NCI-H1694 (cell line): ENCODE measurements around the gene EXOSC5.
"Not testable (repeated sequence)": the region's sequence is repeated elsewhere in the genome, so short reads cannot be mapped to it uniquely, and the experiment has no call there.

Source experiments
- DNase-seq: peaks from one replicate; lab custom pipeline; 2025; lab: John Stamatoyannopoulos, UW

Gene EXOSC5

GRCh38 chr19:41397086-41398049 lies at the start of gene EXOSC5, which contains the start of gene BCKDHA:
Gene EXOSC5, minus strand, starts transcription at chr19:41397359. Its CDS starts 31 bp downstream, at chr19:41397328.
Gene BCKDHA, plus strand, starts transcription at chr19:41397818. Its CDS starts 10 bp downstream, at chr19:41397828.
- DNase-seq, result peak; percentile 100

GRCh38 chr19:41445575-41445974 lies 48.4 kb upstream of the EXOSC5 start:
- DNase-seq, result no peak

- no peak for DNase-seq
Measured at GRCh38 chr19:41443813-41444455, 46.8 kb upstream of the EXOSC5 start.

GRCh38 chr19:41442473-41443355 lies 45.6 kb upstream of the EXOSC5 start, which contains the start of gene ERICH4:
Gene ERICH4, plus strand, starts transcription at chr19:41443156. Its CDS starts 14 bp downstream, at chr19:41443170.
- DNase-seq, result no peak

DNA sequence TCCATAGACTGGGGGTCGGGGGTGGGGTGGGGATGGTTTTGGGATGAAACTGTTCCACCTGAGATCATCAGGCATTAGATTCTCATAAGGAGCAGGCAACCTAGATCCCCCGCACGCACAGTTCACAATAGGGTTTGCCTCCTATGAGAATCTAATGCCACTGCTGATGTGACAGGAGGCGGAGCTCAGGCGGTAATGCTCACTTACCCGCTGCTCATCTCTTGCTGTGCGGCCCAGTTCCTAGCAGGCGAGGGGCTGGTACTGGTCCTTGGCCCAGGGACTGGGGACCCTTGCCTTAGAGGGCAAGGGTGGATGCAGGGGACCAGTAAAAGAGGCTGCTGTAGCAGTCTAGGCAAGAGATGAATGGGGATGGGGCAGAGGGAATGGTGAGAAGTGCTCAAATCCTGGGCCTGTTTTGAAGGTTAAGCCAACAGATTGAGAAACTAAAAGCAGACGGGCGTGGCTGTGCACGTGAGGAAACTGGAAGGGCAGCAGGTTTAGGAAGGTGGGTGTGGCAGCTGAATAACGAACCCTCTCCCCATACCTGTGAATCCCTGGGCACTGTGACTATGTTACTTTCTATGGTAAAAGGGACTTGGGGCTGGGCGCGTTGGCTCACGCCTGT lies 44.3 kb upstream of the EXOSC5 start:
- DNase-seq, result no peak

- DNase-seq, result peak; percentile 99
Measured at GRCh38 chr19:41439441-41440222, 42.5 kb upstream of the EXOSC5 start, which contains the start of gene DMAC2. Gene DMAC2, minus strand, starts transcription at chr19:41439912. Its CDS starts 13 bp downstream, at chr19:41439899.

GRCh38 chr19:41437944-41438574 lies 40.9 kb upstream of the EXOSC5 start:
- DNase-seq, result no peak

GRCh38 chr19:41436674-41436951 lies 39.5 kb upstream of the EXOSC5 start:
- DNase-seq, result no peak

DNA sequence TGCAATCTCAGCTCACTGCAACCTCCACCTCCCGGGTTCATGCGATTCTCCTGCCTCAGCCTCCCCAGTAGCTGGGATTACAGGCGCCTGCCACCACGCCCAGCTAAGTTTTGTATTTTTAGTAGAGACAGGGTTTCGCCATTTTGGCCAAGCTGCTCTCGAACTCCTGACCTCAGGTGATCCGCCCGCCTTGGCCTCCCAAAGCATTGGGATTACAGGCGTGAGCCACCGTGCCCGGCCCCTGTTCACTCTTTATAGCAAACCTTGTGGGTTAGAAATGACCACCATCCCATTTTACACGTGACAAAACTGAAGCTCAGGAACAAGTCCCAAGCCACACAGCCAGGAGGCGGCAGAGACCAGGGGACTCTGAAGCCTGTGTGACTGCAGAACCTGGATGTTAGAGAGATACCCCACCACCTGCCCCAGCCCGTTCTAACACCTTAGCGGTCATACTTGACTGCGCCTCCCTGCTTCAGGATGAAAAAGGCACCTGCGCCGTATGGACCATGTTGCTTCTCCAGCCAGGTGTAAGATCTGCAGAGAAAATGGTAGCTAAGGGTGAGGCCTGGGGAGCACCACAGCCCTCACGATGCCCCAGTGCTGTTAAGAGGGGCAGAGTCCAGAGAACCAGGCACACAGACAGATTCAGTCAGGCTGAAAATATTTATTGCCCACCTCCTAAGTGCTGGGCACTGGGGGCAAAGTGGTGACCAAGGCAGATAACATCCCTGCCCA lies 38.9 kb upstream of the EXOSC5 start:
- no peak for DNase-seq

DNA sequence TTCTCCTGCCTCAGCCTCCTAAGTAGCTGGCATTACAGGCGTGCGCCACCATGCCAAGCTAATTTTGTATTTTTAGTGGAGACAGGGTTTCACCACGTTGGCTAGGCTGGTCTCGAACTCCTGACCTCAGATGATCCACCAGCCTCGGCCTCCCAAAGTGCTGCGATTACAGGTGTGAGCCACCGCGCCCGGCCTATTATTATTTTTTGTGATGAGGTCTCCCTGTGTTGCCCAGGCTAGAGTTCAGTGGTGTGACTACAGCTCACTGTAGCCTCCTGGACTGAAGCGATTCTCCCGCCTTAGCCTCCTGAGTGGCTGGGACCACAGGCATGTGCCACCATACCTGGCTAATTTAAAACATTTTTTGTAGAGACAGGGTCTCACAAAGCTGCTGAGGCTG lies 38.2 kb upstream of the EXOSC5 start:
- not testable (repeated sequence) for DNase-seq

- no peak for DNase-seq
Measured at GRCh38 chr19:41434450-41434849, 37.3 kb upstream of the EXOSC5 start.

GRCh38 chr19:41433171-41433570 lies 36.0 kb upstream of the EXOSC5 start:
- DNase-seq, result no peak

- no peak for DNase-seq
Measured at GRCh38 chr19:41431426-41432386, 34.5 kb upstream of the EXOSC5 start.

DNA sequence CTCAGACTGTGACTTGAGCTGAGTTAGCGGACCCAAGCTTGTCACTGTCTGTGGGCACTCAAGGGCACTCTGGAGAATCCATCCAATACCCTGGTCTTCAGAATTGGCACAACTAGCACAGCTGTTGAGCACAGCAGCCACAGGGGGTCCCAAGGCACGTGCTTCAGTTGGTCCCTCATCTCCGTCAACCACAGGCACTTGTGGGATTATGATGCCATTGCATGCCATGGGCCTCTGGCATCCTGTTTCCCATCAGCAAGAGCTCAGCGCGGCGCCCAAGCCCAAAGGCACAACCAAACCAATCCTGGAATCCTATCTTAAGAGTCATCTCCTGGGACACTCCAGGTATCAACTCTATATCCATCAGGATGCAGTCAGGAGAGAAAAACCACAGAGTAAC lies 33.8 kb upstream of the EXOSC5 start:
- no peak for DNase-seq

GRCh38 chr19:41428481-41428859 lies 31.3 kb upstream of the EXOSC5 start:
- DNase-seq, result no peak

DNA sequence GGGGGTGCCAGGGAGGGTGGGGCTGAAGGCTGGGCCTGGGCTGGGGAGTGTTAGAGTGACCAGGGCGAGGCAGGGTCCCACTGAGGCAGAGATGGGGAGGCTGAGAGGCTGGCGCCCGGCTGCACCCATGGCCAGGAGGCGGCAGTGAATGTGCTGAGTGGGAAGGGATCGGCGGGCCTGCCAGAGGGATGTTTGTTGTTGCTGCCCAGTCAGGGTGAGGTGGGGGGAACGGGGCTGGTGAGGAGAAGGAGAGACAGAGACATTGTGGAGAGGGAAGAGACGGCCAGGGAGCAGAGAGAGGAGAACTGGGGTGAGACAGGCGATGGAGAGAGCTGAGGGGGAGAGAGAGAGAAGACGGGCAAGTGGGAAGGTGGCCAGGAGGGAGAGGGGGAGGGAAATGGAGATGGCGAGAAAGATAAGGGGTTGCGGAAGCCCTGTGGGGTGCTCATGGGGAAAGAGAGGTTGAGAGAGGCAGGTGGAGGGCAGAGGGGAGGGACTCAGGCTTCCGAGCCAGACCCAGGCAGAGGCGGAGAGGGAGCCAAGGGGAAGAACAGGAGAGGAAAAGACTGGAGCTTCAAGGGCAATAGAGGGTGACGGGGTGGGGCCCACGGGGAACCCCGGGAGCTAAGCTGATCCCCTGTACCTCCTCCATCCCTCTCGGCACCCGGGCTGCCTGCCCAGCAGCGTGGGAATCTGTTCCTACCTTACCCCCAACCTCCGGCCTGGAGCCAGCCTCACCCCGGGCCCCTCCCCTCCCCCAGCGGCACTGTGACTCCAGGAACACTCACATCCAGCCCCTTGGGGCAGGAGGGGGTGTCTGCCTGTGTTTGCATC lies 30.7 kb upstream of the EXOSC5 start:
- DNase-seq, result peak; percentile 39

DNA sequence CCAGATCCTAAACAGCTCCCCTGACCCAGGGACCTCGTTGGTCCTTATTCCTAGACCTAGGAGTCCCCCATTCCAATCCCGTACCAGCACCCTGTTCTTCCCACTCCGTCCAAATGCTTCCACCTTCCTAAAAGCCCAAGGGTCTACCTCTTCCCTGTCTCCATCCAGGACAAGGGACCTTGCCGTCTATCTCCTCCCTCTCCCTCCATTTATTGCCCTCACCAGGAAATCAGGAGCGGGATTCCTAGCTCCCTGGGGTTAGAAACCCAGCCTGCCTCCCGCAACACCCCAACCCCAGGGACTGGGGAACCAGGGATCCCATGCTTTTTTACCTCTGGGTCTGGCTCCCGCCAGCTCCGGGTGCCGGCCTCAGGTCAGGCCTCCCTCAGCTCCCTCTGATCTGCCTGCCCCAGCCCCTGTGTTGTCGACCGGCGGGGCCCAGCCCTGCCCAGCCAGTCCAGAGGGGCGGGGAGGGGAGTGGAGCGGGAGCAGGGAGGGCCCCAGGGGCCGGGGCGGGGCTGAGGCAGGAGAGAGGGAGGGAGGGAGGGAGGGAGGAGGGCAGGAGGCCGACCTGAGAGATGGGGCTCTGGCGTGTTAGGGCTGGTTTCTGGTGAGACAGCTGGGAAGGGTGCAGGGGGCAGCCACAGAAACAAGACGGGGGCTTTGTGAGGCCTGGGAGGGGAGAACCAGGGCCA lies 29.9 kb upstream of the EXOSC5 start, which contains the start of gene B3GNT8:
TSS of gene B3GNT8 (minus strand) at position 423 of the 695 bp plus-strand sequence. CDS start 596 bp downstream, outside the sequence.
- peak; percentile 66 for DNase-seq
